Stimulated activated CD8-positive, alpha-beta memory T cell treated with anti-CD3 and anti-CD28 coated beads, Interleukin-15, amount 100 ng/mL, for 48 hours (primary cell): ENCODE results near the gene SLC39A11.
"Not testable (repeated sequence)": the region's sequence is repeated elsewhere in the genome, so short reads cannot be mapped to it uniquely, and the experiment has no call there.

Experiments used
- DNase-seq, 2 donors: peaks; one replicate each; pipeline ENCODE4 v3.0.0-alpha.2; 2020; ENCODE audit warnings: low read depth in 2 of 2

SLC39A11 gene

DNA sequence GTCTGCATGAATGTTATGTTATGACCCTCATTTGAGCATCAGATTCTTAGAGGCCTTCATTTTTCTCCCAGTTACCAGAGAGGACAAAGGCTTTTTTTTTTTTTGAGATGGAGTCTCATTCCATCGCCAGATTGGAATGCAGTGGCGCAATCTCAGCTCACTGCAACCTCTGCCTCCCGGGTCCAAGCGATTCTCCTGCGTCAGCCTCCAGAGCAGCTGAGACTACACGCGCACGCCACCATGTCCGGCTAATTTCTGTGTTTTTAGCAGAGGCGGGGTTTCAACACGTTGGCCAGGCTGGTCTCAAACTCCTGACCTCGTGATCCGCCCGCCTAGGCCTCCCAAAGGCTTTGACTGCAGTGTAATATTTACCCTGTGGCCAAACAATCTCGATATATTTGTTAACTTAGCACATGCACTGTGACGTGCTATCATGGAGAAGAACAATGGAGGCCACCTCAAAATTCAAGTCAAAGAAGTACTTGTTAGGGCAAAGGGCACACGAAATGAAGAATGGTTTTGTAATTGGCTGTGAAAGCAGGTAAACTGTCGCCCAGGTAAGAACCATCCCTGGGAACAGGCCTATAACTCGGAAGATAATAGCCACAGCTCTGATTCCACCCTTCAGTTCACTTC lies 303.4 kb downstream of the SLC39A11 start:
- DNase-seq, result no peak

DNA sequence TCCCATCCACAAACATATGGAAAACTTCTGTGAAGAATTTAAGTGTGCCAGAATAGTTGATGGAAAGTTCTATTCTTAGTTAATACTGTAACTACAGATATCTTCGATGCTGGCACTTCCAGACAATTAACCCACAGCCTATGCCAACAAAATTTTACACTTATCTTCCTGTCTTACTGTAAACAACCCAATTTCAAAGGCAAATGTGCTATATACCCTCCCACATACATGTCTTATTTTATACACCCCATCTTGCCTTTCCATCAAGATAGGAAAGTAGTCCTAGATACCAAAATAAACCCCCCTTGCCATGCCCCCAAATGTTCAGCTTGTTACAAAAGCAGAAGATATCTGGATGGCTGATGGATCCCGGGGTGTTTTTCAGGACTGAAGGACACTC lies 306.3 kb downstream of the SLC39A11 start:
- no peak for DNase-seq

DNA sequence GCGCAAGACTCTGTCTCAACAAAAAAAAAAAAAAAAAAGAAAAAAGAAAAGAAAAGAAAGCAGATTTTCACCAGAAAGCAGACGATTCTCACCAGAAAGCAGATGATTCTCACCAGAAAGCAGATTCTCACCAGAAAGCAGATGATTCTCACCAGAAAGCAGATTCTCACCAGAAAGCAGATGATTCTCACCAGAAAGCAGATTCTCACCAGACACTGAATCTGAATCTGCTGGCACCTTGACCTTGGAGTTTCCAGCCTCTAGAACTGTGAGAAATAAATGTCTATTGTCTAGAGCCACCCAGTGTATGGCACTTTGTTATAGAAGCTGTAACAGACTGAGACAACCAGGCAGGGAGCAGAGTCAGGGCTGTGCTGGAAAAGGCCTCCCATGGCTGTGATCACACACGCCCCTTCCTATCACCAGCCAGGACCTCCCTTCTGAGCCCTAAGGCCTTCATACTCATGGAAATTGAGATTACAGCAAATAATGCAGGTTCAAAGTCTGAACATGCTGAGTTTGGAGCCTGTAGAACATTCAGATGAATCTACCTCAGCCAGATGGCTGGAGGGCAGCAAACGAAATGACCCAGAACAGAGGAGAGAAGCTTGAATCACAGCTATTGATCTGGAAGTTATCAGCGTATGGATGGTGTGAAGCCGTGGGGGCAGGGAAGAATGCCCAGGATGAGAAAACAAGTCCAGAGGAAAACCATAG lies 309.3 kb downstream of the SLC39A11 start:
- no peak for DNase-seq

DNA sequence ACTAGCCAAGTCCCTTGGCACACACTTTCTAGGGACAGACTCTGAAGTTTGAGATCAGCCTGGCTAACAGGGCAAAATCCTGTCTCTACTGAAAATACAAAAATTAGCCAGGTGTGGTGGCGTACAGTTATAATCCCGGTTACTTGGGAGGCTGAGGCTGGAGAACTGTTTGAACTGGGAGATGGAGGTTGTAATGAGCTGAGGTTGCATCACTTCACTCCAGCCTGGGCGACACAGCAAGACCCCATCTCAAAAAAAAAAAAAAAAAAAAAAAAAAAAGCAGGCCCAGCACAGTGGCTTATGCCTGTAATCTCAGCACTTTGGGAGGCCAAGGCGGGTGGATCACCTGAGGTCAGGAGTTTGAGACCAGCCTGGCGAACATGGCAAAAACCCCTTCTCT lies 310.1 kb downstream of the SLC39A11 start:
- DNase-seq, result not testable (repeated sequence)

DNA sequence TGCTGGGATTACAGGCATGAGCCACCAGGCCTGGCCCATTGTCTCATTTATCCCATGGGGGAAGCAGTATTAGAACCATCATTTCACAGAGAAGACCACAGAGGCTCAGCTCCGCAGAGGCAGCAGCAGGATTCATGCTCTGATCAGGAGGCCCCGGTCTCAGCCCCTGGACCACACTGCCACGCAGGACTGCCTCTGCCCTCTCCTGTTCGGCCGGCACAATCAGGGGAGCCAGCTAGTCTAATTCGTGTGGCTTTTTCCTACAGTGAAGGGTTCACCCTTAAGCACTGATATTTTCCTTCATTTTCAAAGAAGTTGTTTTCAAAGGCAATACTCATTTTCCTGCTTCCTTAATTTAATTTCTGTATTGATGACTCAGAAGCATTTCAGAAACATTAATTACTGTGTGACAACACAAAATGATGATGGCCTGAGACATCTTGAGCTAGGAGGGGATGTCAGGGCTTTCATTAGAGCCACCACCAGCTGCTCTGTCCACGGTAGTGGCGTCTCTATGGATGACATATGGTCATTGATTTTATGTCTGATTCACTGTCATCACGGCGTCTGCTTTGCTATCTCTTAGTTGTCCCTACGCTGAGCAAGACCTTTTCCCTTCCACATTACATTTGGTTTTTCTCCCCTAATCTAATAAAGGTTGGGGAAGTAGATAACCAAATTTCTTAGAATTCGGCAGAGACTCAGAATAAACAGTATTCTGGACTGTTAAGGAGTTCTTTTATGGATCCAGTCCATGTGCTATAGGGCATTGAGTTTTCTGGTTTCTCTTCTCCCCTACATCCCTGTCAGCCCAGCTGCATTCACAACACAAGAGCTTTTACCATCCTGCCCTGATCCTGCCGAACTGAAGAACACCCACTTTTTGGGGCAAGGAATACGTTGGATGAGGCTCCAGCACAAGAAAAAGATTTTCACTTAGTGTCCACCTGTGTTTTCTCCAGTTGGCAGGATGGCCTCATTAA lies 314.0 kb downstream of the SLC39A11 start:
- no peak for DNase-seq

DNA sequence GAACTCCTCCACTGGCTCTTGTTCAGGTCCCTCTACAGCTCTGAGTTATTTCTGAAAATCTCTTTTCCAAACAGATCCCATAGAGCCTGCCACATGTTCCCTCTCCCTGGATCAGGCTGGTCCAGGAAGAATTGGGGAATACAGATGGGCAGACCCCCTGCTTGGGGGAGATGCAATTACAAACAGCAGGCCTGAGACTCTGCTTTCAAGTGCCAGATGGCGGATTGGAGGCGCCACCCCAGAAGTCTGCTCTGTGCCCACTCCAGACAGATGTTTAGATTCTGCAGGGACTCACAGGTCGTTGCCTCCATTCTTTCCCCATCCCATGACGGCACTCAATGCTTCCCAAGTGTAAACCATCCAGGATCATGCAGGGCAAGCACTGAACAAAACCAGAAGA lies 316.6 kb downstream of the SLC39A11 start:
- DNase-seq, result no peak

DNA sequence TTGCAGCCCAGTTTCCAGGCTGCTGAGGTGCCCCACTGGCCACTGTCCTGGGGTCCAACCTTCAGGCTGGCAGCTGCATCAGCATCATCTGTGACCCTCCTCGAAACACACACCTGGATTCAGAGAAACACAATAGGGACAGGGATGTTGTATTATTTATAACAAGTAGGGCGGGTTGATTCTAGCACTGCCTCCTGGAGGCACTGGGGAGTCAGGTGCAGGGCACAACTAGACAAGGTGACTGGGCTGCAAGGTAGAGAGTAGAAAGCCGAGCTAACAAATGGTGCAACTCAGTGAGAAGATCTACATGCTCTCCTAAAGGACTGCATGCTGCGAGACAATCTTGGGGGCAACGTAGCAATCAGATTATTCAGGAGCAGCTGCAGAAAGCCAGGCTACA lies 317.3 kb downstream of the SLC39A11 start:
- no peak for DNase-seq

DNA sequence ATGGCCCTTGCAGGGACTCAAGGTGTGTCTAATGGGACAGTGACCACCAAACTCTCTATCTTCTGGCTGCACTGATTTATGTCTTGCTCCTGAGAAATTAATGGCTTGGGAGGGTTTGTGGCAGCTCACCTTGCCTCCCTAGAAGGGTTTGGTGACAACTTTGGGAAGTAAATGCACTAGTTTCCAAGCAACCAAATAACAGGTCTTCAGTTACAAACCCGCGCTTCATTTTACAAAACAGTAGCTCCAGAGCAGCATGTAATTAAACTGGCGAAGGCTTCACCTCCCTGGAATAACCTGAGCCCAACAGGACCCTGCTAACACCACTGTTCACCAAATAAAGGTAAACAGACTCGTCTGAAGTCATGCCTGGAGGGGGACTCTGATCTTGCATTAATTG lies 318.3 kb downstream of the SLC39A11 start:
- no peak for DNase-seq

DNA sequence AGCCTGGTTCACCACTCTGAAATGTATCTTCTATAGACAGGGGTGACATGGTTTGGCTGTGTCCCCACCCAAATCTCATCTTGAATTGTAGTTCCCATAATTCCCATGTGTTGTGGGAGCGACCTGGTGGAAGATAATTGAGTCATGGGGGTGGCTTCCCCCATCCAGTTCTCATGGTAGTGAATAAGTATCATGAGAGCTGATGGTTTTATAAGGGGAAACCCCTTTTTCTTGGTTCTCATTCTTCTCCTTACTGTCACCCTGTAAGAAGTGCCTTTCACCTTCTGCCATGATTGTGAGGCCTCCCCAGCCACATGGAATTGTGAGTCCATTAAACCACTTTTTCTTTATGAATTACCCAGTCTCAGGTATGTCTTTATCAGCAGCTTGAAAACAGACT lies 319.3 kb downstream of the SLC39A11 start:
- DNase-seq, result not testable (repeated sequence)

DNA sequence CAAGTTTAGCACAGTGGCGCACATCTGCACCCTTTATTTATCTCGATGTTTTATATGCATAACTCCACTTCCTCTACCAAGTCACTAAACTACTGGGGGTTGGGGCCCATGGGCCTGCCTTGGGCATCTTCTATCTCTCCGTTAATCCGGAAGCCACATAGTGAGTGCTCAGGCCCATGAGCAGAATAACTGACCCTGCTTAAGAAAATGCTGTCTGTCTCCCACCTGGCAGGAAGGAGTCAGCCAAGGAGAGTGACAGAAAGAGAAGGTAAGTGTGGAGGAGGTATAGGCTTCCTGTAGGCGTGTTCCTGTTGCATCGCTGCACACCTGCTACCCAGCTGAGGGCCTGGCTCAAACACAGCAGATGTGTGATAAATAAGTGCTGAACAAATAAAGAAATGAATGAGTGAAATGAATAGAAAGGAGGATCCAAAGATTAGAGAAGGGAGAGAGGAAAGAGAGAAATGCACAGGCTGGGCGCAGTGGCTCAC lies 320.1 kb downstream of the SLC39A11 start:
- no peak for DNase-seq

DNA sequence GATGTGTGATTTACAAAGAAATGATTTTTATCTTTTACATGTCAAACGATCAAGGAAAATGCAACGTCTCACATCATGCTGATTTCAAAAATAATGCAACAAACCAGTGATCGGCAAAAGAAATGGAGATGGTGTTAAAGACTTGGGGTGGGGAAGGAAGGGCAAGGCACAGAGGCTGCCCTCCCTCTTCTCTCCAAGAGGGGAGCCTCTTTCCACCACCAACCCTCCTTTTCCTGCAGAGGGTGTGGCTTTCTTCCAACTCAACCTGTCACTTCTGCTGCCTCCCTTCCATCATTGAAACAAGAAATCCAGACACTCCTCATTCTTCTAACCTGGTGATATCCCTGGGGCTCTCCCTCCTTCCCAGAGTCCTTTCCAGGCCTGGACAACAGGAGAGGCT lies 320.8 kb downstream of the SLC39A11 start:
- DNase-seq, result no peak

DNA sequence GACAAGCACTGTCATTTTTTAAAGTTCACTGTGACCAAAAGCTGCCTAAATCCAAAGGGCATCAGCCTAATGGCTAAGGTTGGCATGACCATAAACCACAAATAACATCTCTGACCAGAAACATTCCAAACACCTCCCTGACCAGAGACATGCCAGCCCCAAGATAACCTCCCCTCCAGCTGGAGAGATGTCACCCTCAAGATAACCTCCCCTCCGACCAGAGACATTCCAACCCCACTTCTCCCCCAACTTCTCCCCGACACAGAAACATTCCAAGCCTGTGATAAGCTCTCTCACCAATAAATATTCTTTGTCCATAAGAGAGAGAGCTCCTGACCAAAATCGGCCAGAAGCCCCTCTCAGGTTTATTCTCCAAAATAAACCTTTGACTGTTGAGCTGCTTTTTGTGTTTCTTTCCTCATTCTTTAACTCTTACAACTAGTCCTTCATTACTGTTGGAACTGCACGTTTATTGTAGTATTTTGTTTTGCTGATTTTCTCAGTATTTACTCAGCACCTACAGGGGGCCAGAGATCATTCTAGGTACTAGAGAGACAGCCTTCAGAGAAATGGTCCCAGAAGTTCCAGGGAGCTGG lies 325.6 kb downstream of the SLC39A11 start:
- DNase-seq, result no peak

DNA sequence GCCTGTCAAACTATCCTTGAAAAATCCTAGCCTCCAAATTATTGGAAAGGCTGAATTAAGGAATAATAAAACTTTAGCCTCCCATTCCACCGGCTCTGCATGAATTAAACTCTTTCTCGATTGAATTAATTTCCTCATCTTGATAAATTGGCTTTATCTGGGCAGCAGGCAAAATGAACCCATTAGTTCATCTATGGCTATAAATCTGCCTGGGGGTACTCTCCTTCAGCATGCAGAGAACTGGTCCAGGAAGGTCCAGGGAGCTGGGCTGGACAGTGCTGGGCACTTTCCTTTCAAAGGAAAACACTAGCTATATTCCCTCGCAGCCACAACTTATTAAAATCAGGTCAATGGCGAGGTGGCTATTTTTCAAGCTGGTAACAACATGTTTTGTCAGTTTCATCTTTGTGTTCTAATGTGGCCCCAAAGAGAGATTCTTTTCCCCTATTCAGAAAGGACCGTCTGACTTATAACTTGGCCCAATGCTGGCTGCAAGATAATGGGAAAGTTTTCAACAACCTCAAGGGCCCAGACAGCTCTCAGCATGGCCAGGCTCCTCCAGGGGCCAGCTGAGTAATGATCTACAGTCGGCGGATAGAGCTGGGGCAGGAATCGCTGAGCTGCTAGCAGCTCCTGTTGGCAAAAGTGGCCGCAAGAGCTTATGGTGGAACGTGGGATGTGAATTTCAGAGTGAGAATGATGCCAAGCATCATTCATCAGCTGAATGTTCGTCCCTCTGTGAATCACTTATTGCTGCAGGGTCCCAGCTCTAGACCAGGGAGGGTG lies 326.9 kb downstream of the SLC39A11 start:
- no peak for DNase-seq

DNA sequence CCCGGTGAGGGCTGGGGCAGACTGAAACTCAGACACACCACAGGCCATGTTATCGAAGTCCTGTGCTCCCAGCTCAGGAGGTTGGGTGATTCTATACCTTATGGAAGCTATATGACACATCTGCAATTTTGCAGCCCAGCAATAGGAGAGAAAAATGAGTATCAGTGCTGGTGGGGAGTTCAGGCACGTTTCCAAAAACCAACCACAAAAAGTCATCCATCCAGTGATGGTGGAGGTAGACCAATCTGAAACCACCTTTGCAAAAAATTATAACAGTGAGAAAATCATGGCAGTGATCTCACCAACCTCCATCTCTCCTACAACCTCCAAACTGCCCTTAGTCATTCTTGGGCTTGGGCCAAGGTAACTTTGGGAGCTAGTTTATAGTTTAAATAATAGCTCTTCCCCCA lies 327.9 kb downstream of the SLC39A11 start:
- no peak for DNase-seq

DNA sequence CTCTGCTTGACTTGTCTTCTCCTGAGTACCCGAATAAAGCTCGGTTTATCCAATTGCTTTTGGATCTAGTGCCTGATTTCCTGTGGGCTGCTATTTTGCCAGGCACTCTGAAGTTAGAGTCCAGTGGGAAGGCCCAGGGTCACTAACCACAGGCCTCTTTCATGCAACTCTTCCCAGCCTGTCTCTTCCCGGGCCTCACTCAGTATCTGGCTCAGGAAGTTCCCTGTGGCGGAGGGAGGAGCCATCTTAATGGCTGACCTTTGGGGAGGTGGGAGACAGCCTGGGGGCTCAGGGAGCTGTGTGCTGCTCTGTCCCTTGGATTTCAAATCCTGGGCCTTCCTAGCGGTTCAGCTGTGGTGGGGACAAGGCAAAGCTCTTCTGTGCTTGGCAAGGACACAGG lies 328.5 kb downstream of the SLC39A11 start:
- no peak for DNase-seq

DNA sequence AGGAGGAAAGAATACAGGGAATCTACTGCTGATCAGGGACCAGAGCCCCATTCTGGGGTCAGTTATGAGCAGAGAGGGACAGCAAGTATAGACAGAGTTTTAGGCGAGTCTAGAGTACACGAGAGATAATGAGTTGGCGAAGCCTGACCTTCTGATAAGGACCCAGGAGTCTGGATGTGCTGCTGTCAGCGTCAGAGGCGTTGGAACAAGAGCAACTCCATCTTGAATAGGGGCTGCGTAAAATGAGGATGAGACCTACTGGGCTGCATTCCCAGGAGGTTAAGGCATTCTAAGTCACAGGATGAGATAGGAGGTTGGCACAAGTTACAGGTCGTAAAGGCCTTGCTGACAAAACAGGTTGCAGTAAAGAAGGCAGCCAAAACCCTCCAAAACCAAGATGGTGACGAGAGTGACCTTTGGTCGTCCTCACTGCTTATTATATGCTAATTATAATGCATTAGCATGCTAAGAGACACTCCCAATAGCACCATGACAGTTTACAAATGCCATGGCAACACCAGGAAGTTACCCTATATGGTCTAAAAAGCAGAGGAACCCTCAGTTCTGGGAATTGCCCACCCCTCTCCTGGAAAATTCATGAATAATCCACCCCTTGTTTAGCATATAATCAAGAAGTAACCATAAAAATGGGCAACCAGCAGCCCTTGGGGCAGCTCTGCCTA lies 330.5 kb downstream of the SLC39A11 start:
- not testable (repeated sequence) for DNase-seq

DNA sequence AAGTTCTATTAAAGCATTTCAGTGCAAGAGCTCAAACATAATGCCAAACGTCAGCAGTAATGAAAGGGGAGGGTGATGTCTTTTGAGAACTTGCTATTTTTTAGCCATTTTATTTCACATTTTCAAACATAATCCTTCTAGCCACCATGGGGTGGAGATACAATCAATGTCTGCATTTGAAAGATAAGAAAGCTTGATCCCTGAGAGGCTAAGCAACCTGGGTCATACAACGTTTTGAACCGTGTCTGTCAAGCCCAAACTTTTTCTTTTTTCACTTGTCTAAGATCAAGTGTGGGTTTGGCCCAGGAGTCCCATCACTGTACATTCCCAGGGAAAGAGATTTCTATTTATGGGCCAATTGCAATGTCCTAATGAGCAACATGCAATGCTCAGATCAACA lies 331.1 kb downstream of the SLC39A11 start:
- no peak for DNase-seq

DNA sequence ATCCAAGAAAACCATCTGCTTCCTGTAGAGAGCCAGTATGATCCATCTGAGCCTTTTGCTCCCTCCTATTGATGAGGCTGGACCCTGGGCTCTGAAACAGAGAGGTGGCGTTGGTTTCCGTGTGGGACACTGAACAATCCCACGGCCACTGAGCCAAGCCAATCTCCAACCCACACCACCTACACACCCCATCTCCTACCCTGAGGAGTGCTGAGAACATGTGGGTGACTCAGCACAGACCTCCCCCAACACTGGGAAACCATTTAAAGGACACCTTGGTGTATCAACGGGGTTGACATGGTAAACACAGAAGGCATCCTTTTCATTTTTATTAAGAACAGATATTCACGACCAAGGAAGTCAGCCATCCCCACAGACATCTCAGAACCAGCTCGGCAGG lies 332.1 kb downstream of the SLC39A11 start:
- no peak for DNase-seq

DNA sequence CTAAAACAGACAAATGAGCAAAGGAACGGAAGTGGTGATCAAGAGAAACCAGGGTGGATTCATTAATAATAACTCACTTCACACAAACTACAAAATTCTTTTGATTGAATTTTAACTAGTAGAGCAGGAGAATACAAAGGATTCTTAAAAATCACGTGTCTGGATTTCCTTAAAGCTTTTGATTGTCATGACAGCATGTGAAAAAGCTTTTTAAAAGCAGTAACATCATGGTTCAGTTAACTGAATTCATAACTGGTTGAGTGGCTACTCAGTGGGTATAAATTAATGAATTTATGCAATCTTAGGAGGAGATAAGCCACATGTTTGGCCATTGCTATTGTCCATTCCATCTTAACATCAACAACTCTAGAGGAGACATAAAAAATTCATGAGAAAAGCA lies 333.2 kb downstream of the SLC39A11 start:
- DNase-seq, result no peak

DNA sequence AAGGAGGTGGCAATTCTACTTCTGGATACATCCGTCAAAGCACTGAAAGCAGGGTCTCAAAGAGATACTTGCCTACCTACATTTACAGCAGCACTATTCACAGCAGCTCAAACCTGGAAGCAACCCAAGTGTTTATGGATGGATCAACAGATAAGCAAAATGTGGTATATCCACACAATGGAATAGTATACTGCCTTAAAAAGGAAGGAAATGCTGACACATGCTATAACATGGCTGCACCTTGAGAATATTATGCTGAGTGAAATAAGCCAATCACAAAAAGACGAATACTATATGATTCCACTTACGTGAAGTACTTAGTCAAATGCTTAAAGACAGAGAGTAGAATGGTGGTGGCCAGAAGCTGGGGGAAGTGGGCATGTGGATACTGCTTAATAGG lies 336.2 kb downstream of the SLC39A11 start:
- DNase-seq, result no peak

DNA sequence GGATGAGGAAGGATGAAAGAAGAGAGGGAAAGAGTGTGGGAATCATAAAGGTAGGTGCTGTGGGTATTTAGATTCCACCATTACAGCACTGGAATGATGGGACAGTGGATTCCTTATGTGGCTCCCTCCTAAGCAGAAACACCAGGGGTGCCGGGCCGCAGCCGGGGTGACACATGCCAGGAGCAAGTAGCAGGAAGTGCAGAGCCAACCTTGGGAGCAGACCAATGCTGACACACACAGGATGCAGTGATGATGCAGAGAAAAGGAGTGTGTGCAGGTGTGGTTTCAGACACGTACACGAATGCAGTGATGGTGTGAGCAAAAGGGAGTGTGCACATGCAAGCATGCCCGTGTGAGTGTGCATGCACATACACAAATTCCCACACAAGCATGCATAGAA lies 338.0 kb downstream of the SLC39A11 start:
- DNase-seq, result no peak
